ENCODE data around the gene MED25.

The MED25 gene

DNA sequence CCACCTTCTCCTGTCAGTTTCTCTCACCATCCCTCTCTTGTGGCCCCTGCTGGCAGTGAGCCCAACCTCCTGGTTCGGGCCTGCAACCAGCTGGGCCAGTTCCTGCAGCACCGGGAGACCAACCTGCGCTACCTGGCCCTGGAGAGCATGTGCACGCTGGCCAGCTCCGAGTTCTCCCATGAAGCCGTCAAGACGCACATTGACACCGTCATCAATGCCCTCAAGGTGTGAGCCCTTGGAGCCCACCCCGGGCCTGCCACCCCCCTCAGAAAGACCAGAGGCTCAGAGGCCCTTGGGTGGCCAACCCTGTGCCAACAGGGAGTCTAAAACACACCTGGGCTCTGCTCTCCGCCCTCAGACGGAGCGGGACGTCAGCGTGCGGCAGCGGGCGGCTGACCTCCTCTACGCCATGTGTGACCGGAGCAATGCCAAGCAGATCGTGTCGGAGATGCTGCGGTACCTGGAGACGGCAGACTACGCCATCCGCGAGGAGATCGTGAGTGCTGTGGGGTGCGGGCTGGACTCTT lies 18.8 kb upstream of the MED25 start:
- DNase-seq (ENCODE audit: low read depth) = no peak

DNA sequence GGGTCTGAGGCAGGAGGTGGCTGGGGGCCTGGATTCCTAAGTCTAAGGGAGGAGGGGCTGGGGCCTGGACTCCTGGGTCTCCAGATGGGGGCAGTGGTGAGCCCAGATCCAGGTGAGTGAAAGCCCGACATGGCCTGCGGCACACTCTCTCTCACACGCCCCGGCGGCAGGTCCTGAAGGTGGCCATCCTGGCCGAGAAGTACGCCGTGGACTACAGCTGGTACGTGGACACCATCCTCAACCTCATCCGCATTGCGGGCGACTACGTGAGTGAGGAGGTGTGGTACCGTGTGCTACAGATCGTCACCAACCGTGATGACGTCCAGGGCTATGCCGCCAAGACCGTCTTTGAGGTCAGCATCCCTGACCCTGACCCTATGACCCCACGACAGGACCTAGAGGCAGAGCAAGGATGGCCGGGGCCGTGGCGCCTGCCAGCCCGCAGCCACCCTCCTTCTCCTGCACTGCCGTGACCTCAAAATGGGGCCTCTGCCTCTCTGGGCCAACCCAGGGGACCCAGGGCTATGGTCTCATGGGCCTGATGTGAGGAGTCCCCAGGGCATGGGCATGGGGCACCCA lies 18.2 kb upstream of the MED25 start:
- no peak for DNase-seq (ENCODE audit: low read depth)

DNA sequence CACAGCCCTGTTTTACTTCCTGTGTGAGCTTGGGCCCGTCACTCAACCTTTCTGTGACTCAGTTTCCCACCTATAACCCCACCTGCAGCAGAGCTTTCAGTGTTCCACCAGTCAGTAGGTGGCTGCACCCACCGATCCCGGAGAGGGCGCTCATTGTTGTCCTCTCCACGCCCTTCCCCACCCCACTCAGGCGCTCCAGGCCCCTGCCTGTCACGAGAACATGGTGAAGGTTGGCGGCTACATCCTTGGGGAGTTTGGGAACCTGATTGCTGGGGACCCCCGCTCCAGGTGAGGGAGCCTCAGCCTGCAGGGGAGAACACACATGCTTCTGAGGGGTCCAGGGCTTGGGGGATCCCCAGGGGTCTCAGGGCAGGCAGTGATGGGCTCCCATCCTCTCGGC lies 17.3 kb upstream of the MED25 start:
- DNase-seq (ENCODE audit: low read depth) = no peak

DNA sequence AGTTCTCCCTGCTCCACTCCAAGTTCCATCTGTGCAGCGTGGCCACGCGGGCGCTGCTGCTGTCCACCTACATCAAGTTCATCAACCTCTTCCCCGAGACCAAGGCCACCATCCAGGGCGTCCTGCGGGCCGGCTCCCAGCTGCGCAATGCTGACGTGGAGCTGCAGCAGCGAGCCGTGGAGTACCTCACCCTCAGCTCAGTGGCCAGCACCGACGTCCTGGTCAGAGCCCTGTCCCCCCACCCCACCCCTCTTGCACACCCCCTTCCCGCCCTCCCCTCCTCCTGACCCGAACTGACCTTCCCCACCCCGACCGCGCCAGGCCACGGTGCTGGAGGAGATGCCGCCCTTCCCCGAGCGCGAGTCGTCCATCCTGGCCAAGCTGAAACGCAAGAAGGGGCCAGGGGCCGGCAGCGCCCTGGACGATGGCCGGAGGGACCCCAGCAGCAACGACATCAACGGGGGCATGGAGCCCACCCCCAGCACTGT lies 16.6 kb upstream of the MED25 start:
- no peak for DNase-seq (ENCODE audit: low read depth)

DNA sequence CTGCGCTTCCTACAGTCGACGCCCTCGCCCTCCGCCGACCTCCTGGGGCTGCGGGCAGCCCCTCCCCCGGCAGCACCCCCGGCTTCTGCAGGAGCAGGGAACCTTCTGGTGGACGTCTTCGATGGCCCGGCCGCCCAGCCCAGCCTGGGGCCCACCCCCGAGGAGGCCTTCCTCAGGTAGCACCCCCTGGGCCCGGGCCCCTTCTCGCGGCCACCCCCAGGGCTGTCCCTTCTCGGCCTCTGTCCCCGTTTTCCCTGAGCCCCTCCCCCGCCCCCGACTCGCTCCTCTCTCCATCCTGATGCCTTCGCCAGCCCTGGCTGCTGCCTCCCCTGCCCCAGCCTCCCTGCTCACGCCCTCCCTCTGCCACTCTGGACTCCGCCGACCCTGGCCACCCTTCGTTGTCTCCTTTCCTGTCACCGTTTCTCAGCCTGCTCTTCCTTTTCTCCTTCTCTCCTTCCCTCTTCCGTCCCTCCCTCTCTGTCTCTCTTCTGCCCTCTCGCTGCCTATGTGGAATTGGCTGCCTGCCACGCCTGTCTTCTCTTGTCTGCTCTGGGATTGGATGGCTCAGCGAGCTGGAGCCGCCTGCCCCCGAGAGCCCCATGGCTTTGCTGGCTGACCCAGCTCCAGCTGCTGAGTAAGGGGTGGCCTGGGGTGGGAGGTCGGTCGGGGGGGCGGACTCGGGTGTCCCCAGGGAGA lies 16.0 kb upstream of the MED25 start:
- no peak for DNase-seq (ENCODE audit: low read depth)

DNA sequence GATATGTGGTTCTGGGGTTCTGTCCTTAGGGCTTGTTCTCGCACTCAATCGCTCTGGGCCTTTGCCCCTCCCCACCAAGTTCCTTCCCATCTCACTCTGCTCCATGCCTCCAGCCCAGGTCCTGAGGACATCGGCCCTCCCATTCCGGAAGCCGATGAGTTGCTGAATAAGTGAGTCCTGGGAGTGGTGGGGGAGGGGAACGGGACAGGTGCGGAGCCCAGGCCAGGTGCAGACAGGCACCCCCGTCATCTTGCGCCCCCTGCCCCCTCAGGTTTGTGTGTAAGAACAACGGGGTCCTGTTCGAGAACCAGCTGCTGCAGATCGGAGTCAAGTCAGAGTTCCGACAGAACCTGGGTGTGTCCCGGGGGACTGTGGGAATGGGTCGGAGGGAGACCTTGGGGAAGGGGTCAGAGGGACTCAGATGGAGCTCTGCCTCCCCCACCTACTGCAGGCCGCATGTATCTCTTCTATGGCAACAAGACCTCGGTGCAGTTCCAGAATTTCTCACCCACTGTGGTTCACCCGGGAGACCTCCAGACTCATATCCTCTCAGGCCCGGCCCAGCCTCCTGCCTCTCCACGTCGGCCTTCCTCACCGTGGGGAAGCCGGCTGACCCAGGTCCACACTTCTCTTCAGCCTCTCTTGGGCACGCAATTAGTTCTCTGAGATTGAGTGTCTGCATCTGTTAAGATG lies 15.1 kb upstream of the MED25 start:
- DNase-seq (ENCODE audit: low read depth) = no peak

DNA sequence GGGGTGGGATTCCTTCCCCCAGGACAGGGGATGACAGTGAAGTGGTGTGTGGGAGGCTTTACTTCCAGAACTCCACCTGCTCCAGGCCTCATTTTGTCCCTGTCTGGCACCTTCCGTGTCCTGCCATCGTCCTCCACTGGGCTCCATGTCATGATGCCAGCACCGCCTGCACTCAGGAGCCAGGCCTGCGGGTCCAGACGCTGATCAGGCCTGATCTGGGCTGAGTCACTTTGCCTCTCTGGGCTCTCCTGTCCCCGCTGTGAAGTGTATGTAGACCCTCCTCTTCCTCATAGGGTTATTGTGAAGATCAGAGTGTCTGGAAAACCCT lies 14.6 kb upstream of the MED25 start:
- no peak for DNase-seq (ENCODE audit: low read depth)

DNA sequence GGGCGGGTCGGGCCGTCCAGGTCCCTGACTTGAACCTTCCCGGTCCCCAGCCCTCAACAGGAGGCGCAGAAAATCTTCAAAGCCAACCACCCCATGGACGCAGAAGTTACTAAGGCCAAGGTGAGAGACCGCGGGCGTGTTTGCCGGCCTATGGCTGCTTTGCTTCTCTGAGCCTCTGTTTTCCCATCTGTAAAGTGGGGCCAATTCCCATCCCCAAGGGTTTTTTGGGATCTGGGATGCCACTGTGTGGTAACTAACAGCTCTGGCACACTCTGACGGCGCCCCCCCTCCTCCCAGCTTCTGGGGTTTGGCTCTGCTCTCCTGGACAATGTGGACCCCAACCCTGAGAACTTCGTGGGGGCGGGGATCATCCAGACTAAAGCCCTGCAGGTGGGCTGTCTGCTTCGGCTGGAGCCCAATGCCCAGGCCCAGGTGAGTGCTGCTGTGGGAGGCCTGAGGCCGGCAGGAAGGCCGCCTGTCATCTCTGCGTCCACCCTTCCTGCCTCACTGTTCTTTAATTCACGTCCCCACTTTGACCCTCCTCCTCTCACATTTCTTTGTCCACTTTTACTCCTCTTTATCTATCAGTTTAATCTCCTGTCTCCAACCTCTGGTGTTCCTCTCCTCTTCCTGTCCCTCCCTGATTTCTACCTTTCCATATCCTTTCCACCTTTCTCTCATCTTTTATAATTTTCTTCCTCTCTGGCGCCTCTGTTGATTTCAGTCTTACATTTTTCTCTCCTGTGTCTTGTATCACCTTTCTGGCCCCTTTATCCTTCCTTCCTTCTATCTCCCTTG lies 12.1 kb upstream of the MED25 start:
- DNase-seq (ENCODE audit: low read depth) = no peak

DNA sequence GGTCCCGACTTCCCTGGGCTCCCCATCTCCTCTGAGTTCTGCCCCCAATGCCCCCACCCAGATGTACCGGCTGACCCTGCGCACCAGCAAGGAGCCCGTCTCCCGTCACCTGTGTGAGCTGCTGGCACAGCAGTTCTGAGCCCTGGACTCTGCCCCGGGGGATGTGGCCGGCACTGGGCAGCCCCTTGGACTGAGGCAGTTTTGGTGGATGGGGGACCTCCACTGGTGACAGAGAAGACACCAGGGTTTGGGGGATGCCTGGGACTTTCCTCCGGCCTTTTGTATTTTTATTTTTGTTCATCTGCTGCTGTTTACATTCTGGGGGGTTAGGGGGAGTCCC lies 11.5 kb upstream of the MED25 start:
- DNase-seq (ENCODE audit: low read depth) = no peak

DNA sequence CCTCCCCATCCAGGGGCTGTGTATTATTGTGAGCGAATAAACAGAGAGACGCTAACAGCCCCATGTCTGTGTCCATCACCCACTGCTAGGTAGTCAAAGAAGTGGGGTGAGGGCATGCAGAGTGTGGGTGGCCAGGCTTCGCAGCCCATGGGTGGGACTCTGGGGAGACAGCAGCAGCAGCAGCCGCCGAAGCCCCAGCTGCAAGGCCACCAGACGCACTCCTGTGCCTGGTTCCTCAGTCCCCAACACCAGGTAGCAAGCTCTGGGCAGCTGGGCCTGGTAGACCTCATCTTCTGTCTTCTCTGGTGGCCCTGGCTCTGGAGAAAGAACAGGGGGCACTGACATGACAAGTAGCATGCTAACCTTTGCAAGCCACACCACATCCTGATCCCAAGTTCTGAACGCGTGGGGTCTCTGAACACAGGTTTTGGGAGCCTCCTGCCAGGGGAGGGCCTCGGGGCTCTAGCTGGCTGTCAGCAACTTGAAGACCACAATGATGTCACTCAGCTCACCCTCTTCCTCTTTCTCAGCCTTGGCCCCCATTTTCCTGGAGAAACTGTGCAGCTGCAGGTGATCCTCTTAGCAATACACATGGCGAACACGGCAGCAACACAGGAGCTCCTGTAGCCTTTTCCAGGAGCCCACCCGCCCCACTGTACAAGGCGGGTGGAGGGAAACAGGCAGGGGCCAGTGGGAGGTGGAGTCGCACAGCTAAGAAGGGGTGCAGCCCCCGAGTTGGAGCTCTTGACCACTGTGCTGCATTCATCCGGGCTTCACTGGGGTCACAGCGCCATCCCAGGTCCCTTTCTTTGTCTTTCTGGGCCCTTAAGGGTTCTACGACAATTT lies 10.8 kb upstream of the MED25 start:
- DNase-seq (ENCODE audit: low read depth) = no peak

DNA sequence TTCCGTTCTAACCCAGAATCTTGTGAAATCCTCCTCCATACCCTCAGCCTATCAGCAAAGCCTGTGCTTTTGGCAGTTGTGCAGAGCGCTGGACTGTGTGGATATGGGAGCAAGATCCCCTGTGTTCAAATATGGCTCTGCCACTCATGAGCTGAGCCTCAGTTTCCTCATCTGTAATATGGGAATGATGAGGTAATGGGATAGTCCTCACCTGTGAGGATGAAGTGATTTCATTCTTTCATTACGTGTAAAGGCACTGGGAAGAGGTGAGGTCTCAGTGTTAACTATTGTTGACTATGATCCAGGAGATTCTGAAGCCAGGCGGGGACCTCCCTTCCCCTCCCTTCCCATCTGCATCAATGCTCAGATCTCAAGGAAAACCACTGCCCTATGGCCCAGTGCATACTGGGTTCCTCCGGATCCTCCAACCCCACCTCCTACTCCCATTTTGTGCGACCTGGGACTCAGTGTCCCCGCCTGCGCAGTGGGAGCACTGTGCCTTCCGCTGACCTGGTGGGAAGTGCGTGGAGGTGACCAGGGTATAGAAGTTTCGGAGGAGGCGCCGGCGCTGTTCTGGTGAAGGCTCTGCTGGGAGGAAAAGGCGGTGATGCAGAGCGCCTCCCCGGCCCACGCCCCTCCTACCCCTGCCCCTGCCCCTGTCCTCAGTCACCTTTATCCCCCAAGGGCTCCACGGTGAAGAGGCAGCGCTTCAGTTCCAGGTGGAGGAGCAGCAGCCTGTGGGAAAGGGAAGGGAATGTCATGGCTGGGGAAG lies 10.0 kb upstream of the MED25 start:
- no peak for DNase-seq (ENCODE audit: low read depth)

DNA sequence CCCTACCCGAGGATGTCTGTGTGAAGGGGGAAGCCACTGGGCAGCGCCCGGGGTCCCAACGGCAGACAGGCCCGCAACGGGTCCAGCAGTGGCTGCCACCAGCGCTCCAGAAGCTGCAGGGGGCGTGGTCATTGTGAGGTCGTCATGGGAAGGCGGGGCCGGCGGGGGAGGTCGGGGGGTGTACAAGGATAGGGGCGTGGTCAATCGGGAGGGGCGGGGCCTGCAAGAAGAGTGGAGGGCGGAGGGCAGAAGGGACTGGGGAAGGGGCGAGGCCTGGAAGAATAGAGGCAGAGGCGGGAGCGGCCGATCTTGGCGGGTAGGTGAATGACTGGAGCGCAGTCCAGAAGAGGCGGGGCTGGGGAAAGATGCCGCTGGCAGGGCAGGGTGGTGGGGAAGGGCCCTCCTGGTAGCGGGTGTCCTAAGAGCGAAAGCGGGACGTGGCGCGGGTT lies 9.4 kb upstream of the MED25 start:
- DNase-seq (ENCODE audit: low read depth) = no peak

DNA sequence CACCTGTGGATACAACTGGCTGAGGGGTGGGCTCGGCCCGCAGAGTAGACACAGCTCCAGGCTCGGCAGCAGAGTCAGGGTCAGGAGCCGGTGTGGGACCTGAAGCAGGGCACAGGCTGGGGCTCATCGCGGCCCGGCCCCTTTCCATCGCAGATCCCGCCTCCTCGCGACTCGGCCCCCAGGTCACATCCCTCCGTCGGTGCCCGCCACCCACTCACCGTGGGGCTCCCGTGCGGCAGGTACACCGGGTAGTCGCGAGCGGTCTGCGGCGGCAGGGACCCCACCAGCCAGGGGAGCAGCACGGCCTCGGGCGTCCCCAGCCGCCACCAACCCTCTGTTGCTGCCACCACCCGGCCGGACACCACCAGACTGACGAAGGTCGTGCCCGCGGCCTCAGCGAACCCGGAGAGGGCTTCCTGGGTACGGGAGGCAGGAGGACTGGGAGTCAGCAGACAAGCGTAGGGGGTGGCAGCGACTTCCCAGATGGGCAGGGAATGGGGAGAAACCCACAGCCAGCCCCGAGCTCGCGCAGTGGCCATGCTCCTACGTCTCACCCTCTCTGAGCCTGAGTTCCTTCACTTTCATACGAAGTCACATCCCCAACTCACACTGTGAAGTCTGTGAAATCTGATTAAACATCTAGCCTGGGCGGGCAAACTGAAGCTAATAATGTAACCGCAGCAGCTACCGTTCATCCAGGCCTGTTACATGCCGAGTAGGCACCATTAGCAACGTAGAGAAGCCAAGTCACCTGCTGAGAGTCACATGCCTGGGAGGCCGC lies 8.7 kb upstream of the MED25 start:
- no peak for DNase-seq (ENCODE audit: low read depth)

DNA sequence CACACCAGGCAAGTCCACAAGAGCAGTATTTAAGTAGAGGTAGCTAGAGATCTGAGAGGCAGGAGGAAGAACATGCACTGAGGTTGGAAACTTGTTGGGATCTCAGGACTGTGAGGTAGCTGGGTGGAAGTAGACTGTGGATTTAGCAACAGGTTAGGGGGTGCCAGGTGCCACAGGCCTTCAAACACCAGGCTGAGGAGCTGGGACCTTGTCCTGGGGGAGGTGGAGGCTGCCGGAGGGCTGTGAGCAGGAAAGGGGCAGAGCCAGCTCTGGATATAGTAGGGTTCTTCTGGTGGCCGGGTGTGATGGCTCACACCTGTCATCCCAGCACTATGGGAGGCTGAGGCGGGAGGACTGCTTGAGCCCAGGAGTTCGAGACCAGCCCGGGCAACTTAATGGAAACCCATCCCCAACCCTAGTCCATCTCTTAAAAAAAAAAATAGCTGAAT lies 8.1 kb upstream of the MED25 start:
- no peak for DNase-seq (ENCODE audit: low read depth)

DNA sequence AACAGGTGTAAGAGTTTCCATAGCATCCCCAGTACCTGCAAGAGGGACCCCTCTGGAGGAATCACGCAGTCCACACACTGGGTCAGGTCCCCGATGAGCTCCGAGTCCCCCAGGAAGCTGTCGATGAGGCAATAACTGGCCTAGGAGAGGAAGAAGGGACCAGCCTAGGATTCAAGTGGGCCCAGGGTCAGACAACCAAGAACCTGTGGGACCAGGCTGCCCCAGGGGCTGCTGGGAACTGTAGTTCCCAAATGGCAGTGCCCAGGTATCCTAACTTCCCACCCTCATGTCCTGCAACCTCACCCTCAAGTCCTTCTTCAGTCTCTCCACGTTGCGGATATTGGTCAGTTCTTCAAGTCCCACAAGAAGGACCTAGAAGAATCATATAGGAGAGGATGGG lies 6.8 kb upstream of the MED25 start:
- DNase-seq (ENCODE audit: low read depth) = no peak

DNA sequence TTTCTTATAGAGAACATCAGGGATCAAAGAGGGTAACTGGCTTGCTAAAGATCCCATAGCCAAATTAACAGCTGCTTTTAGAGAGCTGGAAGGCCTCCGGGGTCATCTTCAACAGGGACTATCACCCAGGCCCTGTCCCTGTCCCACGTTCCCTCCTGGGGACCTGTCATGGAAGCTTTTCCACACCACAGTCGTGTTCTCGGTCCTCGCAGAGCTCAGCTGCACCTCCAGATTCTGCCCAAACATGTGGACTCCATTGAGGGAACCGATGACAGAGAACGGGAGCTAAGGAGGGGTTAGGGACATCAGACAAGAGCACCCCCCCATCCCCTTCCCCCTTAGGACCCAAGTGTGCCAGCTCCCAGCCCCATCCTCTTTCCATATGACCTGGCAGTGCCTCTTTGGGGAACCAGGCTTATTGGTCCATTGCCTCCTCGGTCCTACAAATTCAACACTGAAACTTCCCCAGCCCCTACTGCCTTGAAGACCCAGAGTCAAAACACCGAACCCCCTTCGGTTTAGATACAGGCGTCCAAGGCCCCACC lies 5.6 kb upstream of the MED25 start:
- no peak for DNase-seq (ENCODE audit: low read depth)

DNA sequence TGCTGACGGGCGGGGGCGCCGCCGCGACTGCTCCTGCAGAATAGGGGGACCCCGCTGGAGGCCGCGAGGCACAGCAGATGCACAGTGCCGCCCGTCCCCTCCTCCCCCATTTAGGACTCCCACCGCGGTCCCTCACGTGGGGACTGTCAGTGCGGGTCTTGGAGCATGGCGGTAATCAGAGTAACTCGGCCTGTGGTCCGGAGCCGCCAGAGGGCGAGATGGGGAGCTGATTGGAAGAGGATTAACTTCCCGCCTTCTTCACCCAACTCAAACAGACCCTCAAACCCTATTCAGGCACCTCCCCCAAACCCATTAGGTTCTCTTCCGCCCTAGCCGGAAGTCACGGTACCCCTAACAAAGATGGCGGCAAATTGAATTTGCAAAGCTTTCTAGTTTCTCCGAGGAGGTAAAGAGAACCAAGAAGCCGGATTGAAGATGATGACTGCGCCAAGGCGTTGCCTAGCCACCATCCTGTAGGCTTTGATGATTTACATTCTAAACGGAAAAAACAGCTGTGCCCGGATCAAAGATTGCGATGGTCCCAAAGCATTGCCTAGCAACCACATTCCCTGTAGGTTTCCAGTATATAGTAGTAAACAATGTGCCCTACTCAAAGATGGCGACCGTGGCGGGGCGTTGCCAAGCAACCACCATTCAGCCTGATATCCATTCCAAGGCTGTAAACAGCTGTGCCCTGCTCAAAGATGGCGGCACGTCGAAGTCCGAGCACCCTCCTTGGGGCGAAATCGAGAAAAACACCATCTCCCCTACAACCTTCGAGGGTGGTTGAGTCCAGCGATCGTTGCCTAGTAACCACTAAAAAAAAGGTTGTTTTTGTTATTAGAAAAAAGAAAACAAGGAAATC lies 4.9 kb upstream of the MED25 start, which contains the start of gene FUZ:
Gene FUZ (minus strand): TSS at position 296 of the 865 bp plus-strand sequence. CDS start 186 bp downstream, at position 110.
- peak; percentile 95 for DNase-seq (ENCODE audit: low read depth)

DNA sequence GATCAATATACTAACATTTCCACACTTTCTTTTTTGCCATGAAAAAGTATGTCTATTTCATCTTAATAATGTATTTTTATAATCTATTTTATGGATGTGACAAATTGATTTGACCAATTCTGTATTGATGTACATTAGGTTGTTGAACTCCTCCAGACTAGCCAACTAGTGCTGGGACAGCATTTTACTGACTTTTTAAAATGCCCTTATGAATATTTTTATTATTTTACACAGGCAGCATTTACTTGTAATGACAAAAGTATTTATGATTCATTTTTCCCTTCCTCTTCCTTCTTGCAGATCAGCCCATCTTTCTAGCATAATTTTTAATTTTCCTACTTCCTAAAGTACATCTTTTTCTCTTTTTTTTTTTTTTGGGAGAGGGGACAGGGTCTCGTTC lies 4.1 kb upstream of the MED25 start:
- no peak for DNase-seq (ENCODE audit: low read depth)

DNA sequence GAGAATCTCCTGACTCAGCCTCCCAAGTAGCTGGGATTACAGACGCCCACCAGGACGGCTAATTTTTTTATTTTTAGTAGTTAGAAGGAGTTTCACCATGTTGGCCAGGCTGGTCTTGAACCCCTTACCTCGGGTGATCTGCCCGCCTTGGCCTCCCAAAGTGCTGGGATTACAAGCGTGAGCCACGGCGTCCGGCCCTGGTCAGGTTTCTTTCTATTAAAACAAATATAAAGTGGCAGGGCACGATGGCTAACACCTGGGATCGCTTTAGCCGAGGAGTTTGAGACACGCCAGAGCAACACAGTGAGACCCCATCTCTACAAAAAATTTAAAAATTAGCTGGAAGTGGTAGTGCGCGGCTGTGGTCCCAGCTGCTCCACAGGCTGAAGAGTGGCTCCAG lies 1.5 kb upstream of the MED25 start:
- no peak for DNase-seq (ENCODE audit: low read depth)
